ENCODE measurements around the gene HOMER2.
"Not testable (repeated sequence)": the region's sequence is repeated elsewhere in the genome, so short reads cannot be mapped to it uniquely, and the experiment has no call there.

Gene HOMER2

GRCh38 chr15:82963471-82964341 is 11.2 kb upstream of the HOMER2 start:
- no peak for DNase-seq

- no peak for DNase-seq
Measured at GRCh38 chr15:82960766-82961165, 8.2 kb upstream of the HOMER2 start.

- no peak for DNase-seq
Measured at GRCh38 chr15:82959423-82959822, 6.9 kb upstream of the HOMER2 start.

- no peak for DNase-seq
Measured at GRCh38 chr15:82958638-82959037, 6.1 kb upstream of the HOMER2 start.

DNA sequence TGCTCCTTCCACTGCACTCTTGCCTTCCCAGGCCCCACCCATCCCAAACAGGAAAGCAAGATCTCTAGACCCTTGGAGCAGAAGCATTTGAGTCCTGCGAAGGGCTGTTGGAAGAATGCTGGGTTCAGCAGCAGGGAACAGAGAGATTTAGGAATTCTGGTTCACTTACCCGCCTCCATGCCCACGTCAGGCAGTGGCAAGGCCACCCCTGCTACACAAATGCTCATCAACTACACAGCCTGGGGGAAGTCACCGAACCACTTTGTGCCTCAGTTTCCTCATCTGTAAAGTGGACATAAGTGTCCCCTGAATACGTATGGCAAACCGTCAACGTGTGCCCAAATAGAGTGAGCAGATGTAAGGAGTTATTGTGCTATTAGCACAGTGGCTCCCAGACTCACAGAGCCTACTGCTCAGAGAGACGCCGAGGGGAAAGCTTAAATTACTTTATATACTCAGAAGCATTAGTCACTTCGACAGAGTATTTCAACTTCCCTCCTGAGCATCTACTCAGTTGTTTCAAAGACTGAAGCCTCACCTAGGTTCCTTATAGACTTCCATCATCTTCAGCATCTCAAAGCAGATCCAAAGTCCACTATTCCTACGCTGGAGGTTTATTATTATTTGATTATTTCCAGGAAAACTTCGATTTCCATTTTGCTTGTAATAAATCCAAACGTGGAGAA is 905 bp downstream of the HOMER2 start:
- DNase-seq: no peak

DNA sequence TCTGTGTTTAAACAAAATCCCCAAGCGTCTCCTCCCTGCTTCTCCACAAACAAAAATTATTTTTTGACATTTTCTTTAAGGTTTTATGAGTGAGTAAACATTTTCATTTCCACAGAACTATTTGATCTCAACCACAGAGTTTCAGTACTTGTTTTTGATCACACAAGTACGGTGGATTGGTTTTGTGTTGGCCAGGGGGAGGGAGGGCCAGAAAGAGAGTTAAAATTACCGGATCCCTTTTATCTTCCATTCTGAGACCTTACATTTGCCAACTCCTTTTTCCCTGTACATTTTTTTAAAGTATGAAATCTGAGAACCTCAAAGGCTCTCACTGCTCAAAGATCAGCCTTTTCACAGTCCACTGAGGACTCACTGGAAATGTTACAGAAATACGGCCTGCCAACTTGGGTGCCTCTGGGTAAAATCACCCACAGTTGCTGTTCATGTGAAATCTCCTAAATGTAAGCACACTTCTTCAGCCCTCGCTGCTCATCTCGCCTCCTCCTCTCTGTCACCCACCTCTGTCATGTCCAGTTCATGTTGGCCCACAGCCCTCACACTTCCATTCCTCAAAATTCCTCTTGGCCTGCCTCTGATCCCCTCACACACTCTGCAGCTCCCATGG is 1.7 kb downstream of the HOMER2 start:
- DNase-seq: no peak

DNA sequence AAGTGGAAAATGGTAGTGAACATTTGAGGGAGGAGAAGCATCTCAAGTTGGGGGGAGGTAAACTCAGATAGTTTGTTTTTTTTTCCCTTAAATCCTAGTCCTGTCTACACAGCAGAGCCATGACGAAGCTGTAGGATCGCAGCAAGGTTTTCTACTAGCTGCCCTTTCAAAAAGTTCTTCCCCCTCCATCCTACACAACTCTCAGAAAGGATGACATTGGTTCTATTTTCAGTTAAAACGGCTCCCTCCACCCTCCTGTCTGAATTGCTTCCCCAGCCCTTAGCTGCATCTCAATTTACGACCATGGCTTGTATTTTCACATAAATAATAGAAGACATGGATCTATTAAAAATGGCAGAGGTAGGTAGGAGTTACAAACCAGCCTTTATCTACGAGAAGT is 2.2 kb downstream of the HOMER2 start:
- DNase-seq: no peak

- no peak for DNase-seq
Measured at GRCh38 chr15:82946155-82946701, 6.3 kb downstream of the HOMER2 start.

- no peak for DNase-seq
Measured at GRCh38 chr15:82945326-82945725, 7.2 kb downstream of the HOMER2 start.

DNA sequence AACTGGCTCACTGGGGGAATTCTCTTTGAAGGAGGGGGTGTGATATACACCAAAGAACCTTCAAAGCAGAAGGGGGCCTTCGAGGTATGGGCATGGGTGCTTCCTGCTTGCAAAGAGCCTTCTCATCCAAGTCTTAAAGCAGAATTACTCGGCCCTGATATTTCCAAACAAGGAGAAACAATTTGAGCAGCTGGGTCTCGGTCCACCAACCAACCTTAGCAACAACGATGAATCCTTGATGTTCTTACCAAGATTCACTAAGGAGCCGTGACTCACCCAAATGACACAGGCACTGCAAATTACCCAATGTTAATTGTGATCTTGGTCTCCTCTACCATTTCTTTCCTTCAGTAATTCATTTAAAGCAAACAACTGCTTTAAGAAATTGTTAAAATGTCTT is 7.7 kb downstream of the HOMER2 start:
- no peak for DNase-seq

GRCh38 chr15:82944056-82944455 is 8.5 kb downstream of the HOMER2 start:
- DNase-seq: no peak

- DNase-seq: no peak
Measured at GRCh38 chr15:82943176-82943575, 9.3 kb downstream of the HOMER2 start.

DNA sequence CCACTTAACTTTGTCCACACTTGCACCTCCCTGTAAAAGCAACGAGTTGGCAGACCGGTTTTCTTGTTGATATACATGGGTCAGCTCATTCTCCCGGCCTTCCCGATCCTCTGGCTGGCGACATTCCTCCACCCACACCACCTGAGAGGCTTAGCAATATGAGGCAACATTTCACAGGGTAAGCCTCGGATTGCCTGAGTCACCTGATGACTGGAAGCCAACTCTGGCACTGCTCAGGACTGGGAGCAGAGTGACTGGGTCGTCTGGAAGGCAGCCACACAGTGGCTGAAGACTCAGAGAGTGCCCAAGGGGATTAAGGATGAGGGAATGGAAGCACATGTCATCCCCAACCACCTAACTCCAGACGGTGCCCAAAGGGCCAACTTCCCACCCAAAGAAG is 9.8 kb downstream of the HOMER2 start:
- no peak for DNase-seq

DNA sequence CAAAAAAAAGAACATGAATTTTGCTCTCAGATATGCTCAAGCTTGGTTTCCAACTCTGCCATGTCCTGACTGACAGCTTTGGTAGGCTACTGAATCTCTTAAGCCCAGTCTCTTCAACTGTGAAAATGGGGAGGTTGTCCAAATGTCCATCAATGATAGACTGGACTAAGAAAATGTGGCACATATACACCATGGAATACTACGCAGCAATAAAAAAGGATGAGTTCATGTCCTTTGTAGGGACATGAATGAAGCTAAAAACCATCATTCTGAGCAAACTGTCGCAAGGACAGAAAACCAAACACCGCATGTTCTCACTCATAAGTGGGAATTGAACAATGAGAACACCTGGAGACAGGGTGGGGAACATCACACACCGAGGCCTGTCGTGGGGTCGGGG is 12.8 kb downstream of the HOMER2 start:
- DNase-seq: not testable (repeated sequence)

- DNase-seq: no peak
Measured at GRCh38 chr15:82937712-82938058, 14.8 kb downstream of the HOMER2 start.

GRCh38 chr15:82936966-82937711 is 15.4 kb downstream of the HOMER2 start:
- DNase-seq: no peak

- DNase-seq: no peak
Measured at GRCh38 chr15:82935382-82935781, 17.1 kb downstream of the HOMER2 start.

GRCh38 chr15:82934100-82934880 is 18.2 kb downstream of the HOMER2 start:
- DNase-seq: no peak

DNA sequence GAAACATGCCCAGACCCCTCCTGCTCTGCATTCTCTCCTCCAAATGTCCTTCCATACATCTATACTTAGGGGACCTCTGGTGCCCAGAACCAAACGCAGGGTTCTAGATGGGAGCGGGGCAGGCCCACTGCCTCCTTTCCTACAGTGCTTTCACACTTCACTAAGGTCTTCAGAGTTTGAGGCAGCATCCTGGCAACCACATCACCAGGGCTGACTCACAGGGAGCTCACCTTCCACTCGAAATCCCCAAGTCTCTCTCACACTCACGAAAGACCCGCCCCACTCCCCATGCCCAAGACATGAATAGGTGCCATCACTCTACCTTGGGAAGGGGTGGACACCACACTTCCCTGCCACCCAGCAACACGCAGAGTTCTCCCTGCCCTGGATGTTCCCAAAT is 18.9 kb downstream of the HOMER2 start:
- no peak for DNase-seq

- no peak for DNase-seq
Measured at GRCh38 chr15:82931221-82931620, 21.3 kb downstream of the HOMER2 start.

GRCh38 chr15:82930461-82930860 is 22.1 kb downstream of the HOMER2 start:
- DNase-seq: no peak

- DNase-seq: no peak
Measured at GRCh38 chr15:82928711-82929110, 23.8 kb downstream of the HOMER2 start.
